ENCODE data around the gene HOMER2.
"Not testable (repeated sequence)": the region's sequence is repeated elsewhere in the genome, so short reads cannot be mapped to it uniquely, and the experiment has no call there.

HOMER2 gene

GRCh38 chr15:82898961-82899360 is 53.6 kb downstream of the HOMER2 start:
- no peak for DNase-seq (ENCODE audit: low spot score)

GRCh38 chr15:82895983-82896382 is 56.5 kb downstream of the HOMER2 start:
- no peak for DNase-seq (ENCODE audit: low spot score)

- DNase-seq (ENCODE audit: low spot score) = peak; percentile 11
These were observed 57.5 kb downstream of the HOMER2 start for GRCh38 chr15:82894971-82895520.

GRCh38 chr15:82893473-82893872 is 59.0 kb downstream of the HOMER2 start:
- DNase-seq (ENCODE audit: low spot score) = not testable (repeated sequence)

GRCh38 chr15:82892573-82892972 is 59.9 kb downstream of the HOMER2 start:
- DNase-seq (ENCODE audit: low spot score) = no peak

- no peak for DNase-seq (ENCODE audit: low spot score)
These were observed 61.5 kb downstream of the HOMER2 start for GRCh38 chr15:82890995-82891390.

GRCh38 chr15:82890338-82890994 is 62.1 kb downstream of the HOMER2 start:
- DNase-seq (ENCODE audit: low spot score) = no peak

GRCh38 chr15:82882273-82882928 is 70.1 kb downstream of the HOMER2 start:
- DNase-seq (ENCODE audit: low spot score) = no peak

- DNase-seq (ENCODE audit: low spot score) = no peak
These were observed 70.8 kb downstream of the HOMER2 start for GRCh38 chr15:82881747-82882146.

- DNase-seq (ENCODE audit: low spot score) = no peak
These were observed 71.8 kb downstream of the HOMER2 start for GRCh38 chr15:82880704-82881103.

- DNase-seq (ENCODE audit: low spot score) = no peak
These were observed 74.2 kb downstream of the HOMER2 start for GRCh38 chr15:82878325-82878724.

GRCh38 chr15:82877825-82878224 is 74.7 kb downstream of the HOMER2 start:
- no peak for DNase-seq (ENCODE audit: low spot score)

GRCh38 chr15:82875411-82876003 is 77.0 kb downstream of the HOMER2 start:
- DNase-seq (ENCODE audit: low spot score) = no peak

GRCh38 chr15:82874961-82875360 is 77.6 kb downstream of the HOMER2 start:
- no peak for DNase-seq (ENCODE audit: low spot score)

GRCh38 chr15:82874267-82874666 is 78.3 kb downstream of the HOMER2 start:
- no peak for DNase-seq (ENCODE audit: low spot score)

- DNase-seq (ENCODE audit: low spot score) = no peak
These were observed 79.4 kb downstream of the HOMER2 start for GRCh38 chr15:82873000-82873680.

GRCh38 chr15:82871832-82872484 is 80.6 kb downstream of the HOMER2 start:
- DNase-seq (ENCODE audit: low spot score) = no peak

- no peak for DNase-seq (ENCODE audit: low spot score)
These were observed 81.2 kb downstream of the HOMER2 start for GRCh38 chr15:82871358-82871757.

GRCh38 chr15:82870727-82871320 is 81.7 kb downstream of the HOMER2 start:
- no peak for DNase-seq (ENCODE audit: low spot score)

GRCh38 chr15:82865981-82866380 is 86.5 kb downstream of the HOMER2 start:
- not testable (repeated sequence) for DNase-seq (ENCODE audit: low spot score)

- not testable (repeated sequence) for DNase-seq (ENCODE audit: low spot score)
These were observed 86.9 kb downstream of the HOMER2 start for GRCh38 chr15:82865581-82865980.
